ENCODE results near the gene PLXDC2.

The PLXDC2 gene

DNA sequence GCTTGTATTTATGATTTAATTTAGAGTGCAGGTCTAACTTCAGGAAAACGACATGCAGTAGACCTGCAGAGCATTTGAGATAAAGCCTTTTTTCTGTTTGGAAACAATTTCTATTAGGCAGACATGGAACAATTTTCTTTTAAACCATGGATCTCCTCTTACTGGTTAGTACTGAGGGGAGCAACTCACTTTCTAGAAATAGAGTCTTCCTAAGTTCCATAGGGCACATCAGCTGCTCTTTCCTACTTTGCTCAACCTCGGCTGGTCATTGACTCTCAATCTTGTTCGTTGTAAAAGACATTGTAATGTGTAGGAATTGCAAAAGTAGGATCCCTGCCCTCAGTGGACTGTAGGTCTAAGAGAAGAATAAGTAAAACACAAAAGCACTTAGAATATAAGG, 58.0 kb downstream of the PLXDC2 start:
- H3F3A ChIP-seq (ENCODE audit: insufficient read depth, low read length), result no peaks in the 10 kb centered on the region
- H3K27ac ChIP-seq (ENCODE audit: low read depth, low read length, poor library complexity, severe bottlenecking), result no peak overlapping the region
- H3K9me3 ChIP-seq (ENCODE audit: low read length), result no peaks in the 10 kb centered on the region
- no peak overlapping the region for H2AFZ ChIP-seq (ENCODE audit: low read length)
- H3K27me3 ChIP-seq (ENCODE audit: insufficient read depth, low read length), result no peaks in the 10 kb centered on the region
- H3K4me2 ChIP-seq (ENCODE audit: low read length), result no peak overlapping the region
- no peak overlapping the region for H3K9ac ChIP-seq (ENCODE audit: low read length)
- H3K4me3 ChIP-seq (ENCODE audit: low read depth, low read length, poor library complexity, severe bottlenecking), result no peak overlapping the region
- H3K79me2 ChIP-seq (ENCODE audit: insufficient read depth, low read length), result no peaks in the 10 kb centered on the region
- no peaks in the 10 kb centered on the region for H4K20me1 ChIP-seq (ENCODE audit: insufficient read depth, low read length)
- no peaks in the 10 kb centered on the region for H3K36me3 ChIP-seq (ENCODE audit: insufficient read depth, low read length)
- H3K4me1 ChIP-seq (ENCODE audit: insufficient read depth, low read length, severe bottlenecking), result no peaks in the 10 kb centered on the region
- H3K9me2 ChIP-seq (ENCODE audit: low read depth, low read length), result no peaks in the 10 kb centered on the region
- TF ChIP-seq, protein P1, sequence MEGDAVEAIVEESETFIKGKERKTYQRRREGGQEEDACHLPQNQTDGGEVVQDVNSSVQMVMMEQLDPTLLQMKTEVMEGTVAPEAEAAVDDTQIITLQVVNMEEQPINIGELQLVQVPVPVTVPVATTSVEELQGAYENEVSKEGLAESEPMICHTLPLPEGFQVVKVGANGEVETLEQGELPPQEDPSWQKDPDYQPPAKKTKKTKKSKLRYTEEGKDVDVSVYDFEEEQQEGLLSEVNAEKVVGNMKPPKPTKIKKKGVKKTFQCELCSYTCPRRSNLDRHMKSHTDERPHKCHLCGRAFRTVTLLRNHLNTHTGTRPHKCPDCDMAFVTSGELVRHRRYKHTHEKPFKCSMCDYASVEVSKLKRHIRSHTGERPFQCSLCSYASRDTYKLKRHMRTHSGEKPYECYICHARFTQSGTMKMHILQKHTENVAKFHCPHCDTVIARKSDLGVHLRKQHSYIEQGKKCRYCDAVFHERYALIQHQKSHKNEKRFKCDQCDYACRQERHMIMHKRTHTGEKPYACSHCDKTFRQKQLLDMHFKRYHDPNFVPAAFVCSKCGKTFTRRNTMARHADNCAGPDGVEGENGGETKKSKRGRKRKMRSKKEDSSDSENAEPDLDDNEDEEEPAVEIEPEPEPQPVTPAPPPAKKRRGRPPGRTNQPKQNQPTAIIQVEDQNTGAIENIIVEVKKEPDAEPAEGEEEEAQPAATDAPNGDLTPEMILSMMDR (IDR thresholded peaks at IDR 0.05; ENCODE audit: low read length), result no peak
- TF ChIP-seq EZH2 (IDR thresholded peaks at IDR 0.05; ENCODE audit: borderline replicate concordance, low read length), result no peak

DNA sequence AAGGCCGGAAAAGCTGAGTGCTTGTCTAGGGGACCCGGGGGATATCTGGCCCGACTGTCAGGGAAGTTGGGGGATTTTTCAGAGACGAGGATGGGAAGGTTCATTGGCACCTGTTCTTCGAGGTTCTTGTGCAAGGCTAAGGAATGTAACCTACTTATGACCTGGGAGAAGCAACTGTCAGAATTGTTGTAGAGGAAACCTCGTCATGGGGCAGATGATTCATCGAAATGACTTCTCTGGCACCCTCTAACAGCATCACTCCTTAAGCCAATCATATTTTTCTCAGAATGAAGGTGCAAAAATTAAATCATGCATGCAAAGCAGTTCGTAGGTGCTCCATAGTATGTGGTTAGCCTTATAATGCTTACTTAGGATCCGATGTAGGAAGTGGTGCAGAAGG, 58.6 kb downstream of the PLXDC2 start:
- H3K4me3 ChIP-seq (ENCODE audit: low read depth, low read length, poor library complexity, severe bottlenecking), result no peak overlapping the region
- no peaks in the 10 kb centered on the region for H3K9me2 ChIP-seq (ENCODE audit: low read depth, low read length)
- no peaks in the 10 kb centered on the region for H3K36me3 ChIP-seq (ENCODE audit: insufficient read depth, low read length)
- H3K27me3 ChIP-seq (ENCODE audit: insufficient read depth, low read length), result no peaks in the 10 kb centered on the region
- no peaks in the 10 kb centered on the region for H3K79me2 ChIP-seq (ENCODE audit: insufficient read depth, low read length)
- no peaks in the 10 kb centered on the region for H3K4me1 ChIP-seq (ENCODE audit: insufficient read depth, low read length, severe bottlenecking)
- H3K9ac ChIP-seq (ENCODE audit: low read length), result no peak overlapping the region
- H2AFZ ChIP-seq (ENCODE audit: low read length), result no peak overlapping the region
- H3K9me3 ChIP-seq (ENCODE audit: low read length), result no peaks in the 10 kb centered on the region
- H4K20me1 ChIP-seq (ENCODE audit: insufficient read depth, low read length), result no peaks in the 10 kb centered on the region
- H3K4me2 ChIP-seq (ENCODE audit: low read length), result no peak overlapping the region
- H3K27ac ChIP-seq (ENCODE audit: low read depth, low read length, poor library complexity, severe bottlenecking), result no peak overlapping the region
- TF ChIP-seq, protein P1 (IDR thresholded peaks at IDR 0.05; ENCODE audit: low read length), result no peak
- no peak for TF ChIP-seq EZH2 (IDR thresholded peaks at IDR 0.05; ENCODE audit: borderline replicate concordance, low read length)
- H3F3A ChIP-seq (ENCODE audit: insufficient read depth, low read length), result no peaks in the 10 kb centered on the region

DNA sequence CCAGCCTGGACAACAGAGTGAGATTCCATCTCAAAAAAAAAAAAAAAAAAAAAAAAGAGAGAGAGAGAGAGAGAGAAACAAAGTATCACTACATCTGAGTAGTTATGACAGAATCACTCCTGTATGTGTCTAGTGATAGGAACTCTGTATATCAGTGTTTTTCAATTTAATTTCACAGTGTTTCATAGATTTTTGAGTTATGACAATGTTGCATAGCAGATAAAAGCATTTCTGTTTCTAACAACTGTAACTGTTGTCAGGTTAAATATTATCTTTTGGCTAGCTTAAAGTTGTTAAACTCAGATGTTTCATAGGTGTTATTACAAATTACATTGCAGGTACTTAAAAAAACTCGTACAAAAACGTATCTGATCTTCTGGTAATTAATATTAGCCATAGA, 60.3 kb downstream of the PLXDC2 start:
- Histone ChIP-seq H3K27me3 (ENCODE audit: insufficient read depth, low read length) (no peaks in the 10 kb centered on the region), H3K4me1 (ENCODE audit: insufficient read depth, low read length, severe bottlenecking) (no peaks in the 10 kb centered on the region), H3K9me3 (ENCODE audit: low read length) (no peaks in the 10 kb centered on the region), H2AFZ (ENCODE audit: low read length) (no peak overlapping the region), H3K4me3 (ENCODE audit: low read depth, low read length, poor library complexity, severe bottlenecking) (no peak overlapping the region), H3K9ac (ENCODE audit: low read length) (no peak overlapping the region), H3K9me2 (ENCODE audit: low read depth, low read length) (no peaks in the 10 kb centered on the region), H3K27ac (ENCODE audit: low read depth, low read length, poor library complexity, severe bottlenecking) (no peak overlapping the region), H3K4me2 (ENCODE audit: low read length) (no peak overlapping the region), H3K79me2 (ENCODE audit: insufficient read depth, low read length) (no peaks in the 10 kb centered on the region), H4K20me1 (ENCODE audit: insufficient read depth, low read length) (no peaks in the 10 kb centered on the region), H3F3A (ENCODE audit: insufficient read depth, low read length) (no peaks in the 10 kb centered on the region), H3K36me3 (ENCODE audit: insufficient read depth, low read length) (no peaks in the 10 kb centered on the region)
- TF ChIP-seq EZH2 (IDR thresholded peaks at IDR 0.05; ENCODE audit: borderline replicate concordance, low read length), result no peak
- TF ChIP-seq, protein P1 (IDR thresholded peaks at IDR 0.05; ENCODE audit: low read length), result no peak
